GM12878 (cell line): ENCODE data around the gene TTYH3.

Source experiments
- RAD21 ChIP-seq: IDR thresholded peaks from 2 replicates; pipeline ENCODE4 v1.6.1; 2011; ENCODE audit warnings: mild to moderate bottlenecking, low read depth, low read length, moderate library complexity; ENCODE audit not compliant: insufficient read depth
- RELA ChIP-seq: fragments of 450-650 bp; IDR thresholded peaks from 2 replicates; pipeline ENCODE4 v1.8.0; 2014; ENCODE audit warnings: borderline replicate concordance; ENCODE audit not compliant: partially characterized antibody
- SMC3 ChIP-seq: IDR thresholded peaks from 2 replicates; pipeline ENCODE4 v1.6.1; 2011; ENCODE audit warnings: low read length, improper control_type of control experiment, borderline replicate concordance
- SREBF2 ChIP-seq: IDR thresholded peaks from 2 replicates; pipeline ENCODE4 v1.6.1; 2012; ENCODE audit warnings: mild to moderate bottlenecking, low read length
- TAF1 ChIP-seq: IDR thresholded peaks from 2 replicates; pipeline ENCODE4 v1.6.1; 2011; ENCODE audit warnings: mild to moderate bottlenecking, low read depth, low read length, borderline replicate concordance
- TF ChIP-seq, protein P1 (sequence below): IDR thresholded peaks from 2 replicates; pipeline ENCODE4 v1.6.1; 2011; ENCODE audit warnings: borderline replicate concordance, low read depth, mild to moderate bottlenecking, moderate library complexity, mixed read lengths, low read length; ENCODE audit not compliant: insufficient read depth; ENCODE audit errors: extremely low read length
- TF ChIP-seq, protein P2 (sequence below): IDR thresholded peaks from 2 replicates; pipeline ENCODE4 v1.6.1; 2012; ENCODE audit warnings: low read depth, low read length, improper control_type of control experiment
- TF ChIP-seq, protein P3 (sequence below), 3 experiments: IDR thresholded peaks in 2 of 3; conservative IDR thresholded peaks in 1 of 3; 2 replicates each; pipeline ENCODE4 v1.5.1; 2011; ENCODE audit warnings: low read depth in 3 of 3, low read length in 3 of 3, mild to moderate bottlenecking in 3 of 3, control low read depth in 2 of 3, moderate library complexity in 2 of 3, inconsistent platforms in 1 of 3, mixed read lengths in 1 of 3; ENCODE audit not compliant: control insufficient read depth in 2 of 3, insufficient read depth in 1 of 3; ENCODE audit errors: extremely low read depth in 1 of 3
- TF ChIP-seq, protein P4 (sequence below): fragments of 450-650 bp; formaldehyde crosslinking; IDR thresholded peaks from 2 replicates; pipeline ENCODE4 v1.4.0; 2020; ENCODE audit warnings: mild to moderate bottlenecking, moderate library complexity

DNA sequence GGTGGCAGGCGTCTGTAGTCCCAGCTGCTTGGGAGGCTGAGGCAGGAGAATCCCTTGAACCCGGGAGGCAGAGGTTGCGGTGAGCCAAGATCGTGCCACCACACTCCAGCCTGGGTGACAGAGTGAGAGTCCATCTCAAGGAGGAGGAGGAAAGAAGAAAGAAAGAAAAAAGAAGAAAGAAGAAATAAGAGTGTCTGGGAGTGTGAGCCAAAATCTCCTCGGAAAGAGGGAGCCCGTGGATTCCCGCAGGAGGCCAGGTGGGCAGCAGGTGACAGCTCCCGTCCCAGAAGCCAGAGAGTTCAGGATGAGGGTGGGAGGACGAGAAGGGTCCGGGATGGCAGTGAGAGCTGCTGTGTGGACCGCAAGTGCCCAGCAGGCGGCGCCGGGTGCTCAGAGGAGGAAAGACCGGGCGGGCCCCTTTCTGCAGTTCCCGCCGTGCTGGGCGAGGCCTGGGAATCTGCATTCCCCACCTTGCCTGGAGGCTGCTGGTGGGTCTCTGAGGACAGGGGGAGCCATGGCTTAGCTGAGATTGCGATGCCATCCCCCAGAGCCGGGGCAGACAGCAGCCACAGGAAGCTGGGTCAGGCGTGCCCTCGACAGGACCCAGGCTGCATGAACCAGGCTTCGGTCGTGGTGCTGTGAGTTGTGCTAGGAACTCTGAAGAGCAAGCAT is 39.1 kb downstream of the TTYH3 start:
- TF ChIP-seq, protein P1, sequence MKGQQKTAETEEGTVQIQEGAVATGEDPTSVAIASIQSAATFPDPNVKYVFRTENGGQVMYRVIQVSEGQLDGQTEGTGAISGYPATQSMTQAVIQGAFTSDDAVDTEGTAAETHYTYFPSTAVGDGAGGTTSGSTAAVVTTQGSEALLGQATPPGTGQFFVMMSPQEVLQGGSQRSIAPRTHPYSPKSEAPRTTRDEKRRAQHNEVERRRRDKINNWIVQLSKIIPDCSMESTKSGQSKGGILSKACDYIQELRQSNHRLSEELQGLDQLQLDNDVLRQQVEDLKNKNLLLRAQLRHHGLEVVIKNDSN, result no peak
- TF ChIP-seq RAD21, result peak; percentile 95
- TF ChIP-seq TAF1, result no peak
- TF ChIP-seq, protein P2, sequence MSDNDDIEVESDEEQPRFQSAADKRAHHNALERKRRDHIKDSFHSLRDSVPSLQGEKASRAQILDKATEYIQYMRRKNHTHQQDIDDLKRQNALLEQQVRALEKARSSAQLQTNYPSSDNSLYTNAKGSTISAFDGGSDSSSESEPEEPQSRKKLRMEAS, result no peak
- TF ChIP-seq, protein P3, sequence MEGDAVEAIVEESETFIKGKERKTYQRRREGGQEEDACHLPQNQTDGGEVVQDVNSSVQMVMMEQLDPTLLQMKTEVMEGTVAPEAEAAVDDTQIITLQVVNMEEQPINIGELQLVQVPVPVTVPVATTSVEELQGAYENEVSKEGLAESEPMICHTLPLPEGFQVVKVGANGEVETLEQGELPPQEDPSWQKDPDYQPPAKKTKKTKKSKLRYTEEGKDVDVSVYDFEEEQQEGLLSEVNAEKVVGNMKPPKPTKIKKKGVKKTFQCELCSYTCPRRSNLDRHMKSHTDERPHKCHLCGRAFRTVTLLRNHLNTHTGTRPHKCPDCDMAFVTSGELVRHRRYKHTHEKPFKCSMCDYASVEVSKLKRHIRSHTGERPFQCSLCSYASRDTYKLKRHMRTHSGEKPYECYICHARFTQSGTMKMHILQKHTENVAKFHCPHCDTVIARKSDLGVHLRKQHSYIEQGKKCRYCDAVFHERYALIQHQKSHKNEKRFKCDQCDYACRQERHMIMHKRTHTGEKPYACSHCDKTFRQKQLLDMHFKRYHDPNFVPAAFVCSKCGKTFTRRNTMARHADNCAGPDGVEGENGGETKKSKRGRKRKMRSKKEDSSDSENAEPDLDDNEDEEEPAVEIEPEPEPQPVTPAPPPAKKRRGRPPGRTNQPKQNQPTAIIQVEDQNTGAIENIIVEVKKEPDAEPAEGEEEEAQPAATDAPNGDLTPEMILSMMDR (IDR thresholded peaks at IDR 0.05 in 2 of 3, conservative IDR thresholded peaks at IDR 0.05 in 1 of 3; ENCODE audit: control insufficient read depth in 2 of 3, extremely low read depth in 1 of 3, insufficient read depth in 1 of 3, low read depth in 3 of 3, low read length in 3 of 3), result peak; percentile 88 to 97 (median 94)
- no peak for TF ChIP-seq SREBF2
- TF ChIP-seq SMC3, result peak; percentile 96
- TF ChIP-seq, protein P4, sequence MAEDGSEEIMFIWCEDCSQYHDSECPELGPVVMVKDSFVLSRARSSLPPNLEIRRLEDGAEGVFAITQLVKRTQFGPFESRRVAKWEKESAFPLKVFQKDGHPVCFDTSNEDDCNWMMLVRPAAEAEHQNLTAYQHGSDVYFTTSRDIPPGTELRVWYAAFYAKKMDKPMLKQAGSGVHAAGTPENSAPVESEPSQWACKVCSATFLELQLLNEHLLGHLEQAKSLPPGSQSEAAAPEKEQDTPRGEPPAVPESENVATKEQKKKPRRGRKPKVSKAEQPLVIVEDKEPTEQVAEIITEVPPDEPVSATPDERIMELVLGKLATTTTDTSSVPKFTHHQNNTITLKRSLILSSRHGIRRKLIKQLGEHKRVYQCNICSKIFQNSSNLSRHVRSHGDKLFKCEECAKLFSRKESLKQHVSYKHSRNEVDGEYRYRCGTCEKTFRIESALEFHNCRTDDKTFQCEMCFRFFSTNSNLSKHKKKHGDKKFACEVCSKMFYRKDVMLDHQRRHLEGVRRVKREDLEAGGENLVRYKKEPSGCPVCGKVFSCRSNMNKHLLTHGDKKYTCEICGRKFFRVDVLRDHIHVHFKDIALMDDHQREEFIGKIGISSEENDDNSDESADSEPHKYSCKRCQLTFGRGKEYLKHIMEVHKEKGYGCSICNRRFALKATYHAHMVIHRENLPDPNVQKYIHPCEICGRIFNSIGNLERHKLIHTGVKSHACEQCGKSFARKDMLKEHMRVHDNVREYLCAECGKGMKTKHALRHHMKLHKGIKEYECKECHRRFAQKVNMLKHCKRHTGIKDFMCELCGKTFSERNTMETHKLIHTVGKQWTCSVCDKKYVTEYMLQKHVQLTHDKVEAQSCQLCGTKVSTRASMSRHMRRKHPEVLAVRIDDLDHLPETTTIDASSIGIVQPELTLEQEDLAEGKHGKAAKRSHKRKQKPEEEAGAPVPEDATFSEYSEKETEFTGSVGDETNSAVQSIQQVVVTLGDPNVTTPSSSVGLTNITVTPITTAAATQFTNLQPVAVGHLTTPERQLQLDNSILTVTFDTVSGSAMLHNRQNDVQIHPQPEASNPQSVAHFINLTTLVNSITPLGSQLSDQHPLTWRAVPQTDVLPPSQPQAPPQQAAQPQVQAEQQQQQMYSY, result no peak
- TF ChIP-seq RELA, result no peak
